HUES64 (cell line): ENCODE measurements around the gene TRDN. TPM values are rescaled to one million over a fixed set of nuclear protein-coding genes. Genes with fewer than 3 reads are reported as not detected.

Experiments
- H3K27ac ChIP-seq: 2 replicates; pipeline ENCODE4 v1.7.0; 2013; ENCODE audit warnings: low read depth, low read length, inconsistent platforms
- H3K27me3 ChIP-seq: 2 replicates; pipeline ENCODE4 v1.6.1; 2013; ENCODE audit warnings: mild to moderate bottlenecking, low read length; ENCODE audit not compliant: insufficient read depth
- H3K36me3 ChIP-seq: 2 replicates; pipeline ENCODE4 v1.6.1; 2013; ENCODE audit warnings: mild to moderate bottlenecking, low read length; ENCODE audit not compliant: insufficient read depth
- H3K4me1 ChIP-seq: 2 replicates; pipeline ENCODE4 v1.6.1; 2013; ENCODE audit warnings: mild to moderate bottlenecking, low read length, moderate library complexity; ENCODE audit not compliant: insufficient read depth
- H3K4me3 ChIP-seq: 2 replicates; pipeline ENCODE4 v1.5.1; 2013; ENCODE audit warnings: mild to moderate bottlenecking, low read length, moderate library complexity
- H3K9ac ChIP-seq: 2 replicates; pipeline ENCODE4 v1.6.1; 2013; ENCODE audit warnings: mild to moderate bottlenecking, low read depth, low read length
- H3K9me3 ChIP-seq: 2 replicates; pipeline ENCODE4 v1.6.1; 2013; ENCODE audit warnings: low read depth, low read length; ENCODE audit not compliant: insufficient read depth
- WGBS: fragments of 150-250, 120-280 bp; methylation state at CpG from one replicate; pipeline ENCODE4 v1.1.7; 2013; ENCODE audit warnings: missing lambda C conversion rate; 5-methylcytosine and 5-hydroxymethylcytosine counted together
- polyA plus RNA-seq, 2 experiments: library from polyadenylated mRNA; stranded (reverse); fragments of 50-300 nt; gene quantifications; one replicate each; pipeline ENCODE4 v1.2.3, GENCODE V29; 2013

The TRDN gene, protein sequence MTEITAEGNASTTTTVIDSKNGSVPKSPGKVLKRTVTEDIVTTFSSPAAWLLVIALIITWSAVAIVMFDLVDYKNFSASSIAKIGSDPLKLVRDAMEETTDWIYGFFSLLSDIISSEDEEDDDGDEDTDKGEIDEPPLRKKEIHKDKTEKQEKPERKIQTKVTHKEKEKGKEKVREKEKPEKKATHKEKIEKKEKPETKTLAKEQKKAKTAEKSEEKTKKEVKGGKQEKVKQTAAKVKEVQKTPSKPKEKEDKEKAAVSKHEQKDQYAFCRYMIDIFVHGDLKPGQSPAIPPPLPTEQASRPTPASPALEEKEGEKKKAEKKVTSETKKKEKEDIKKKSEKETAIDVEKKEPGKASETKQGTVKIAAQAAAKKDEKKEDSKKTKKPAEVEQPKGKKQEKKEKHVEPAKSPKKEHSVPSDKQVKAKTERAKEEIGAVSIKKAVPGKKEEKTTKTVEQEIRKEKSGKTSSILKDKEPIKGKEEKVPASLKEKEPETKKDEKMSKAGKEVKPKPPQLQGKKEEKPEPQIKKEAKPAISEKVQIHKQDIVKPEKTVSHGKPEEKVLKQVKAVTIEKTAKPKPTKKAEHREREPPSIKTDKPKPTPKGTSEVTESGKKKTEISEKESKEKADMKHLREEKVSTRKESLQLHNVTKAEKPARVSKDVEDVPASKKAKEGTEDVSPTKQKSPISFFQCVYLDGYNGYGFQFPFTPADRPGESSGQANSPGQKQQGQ
- 4.2 TPM for polyA plus RNA-seq (2013, experiment 1 of 2)
- 6.5 TPM for polyA plus RNA-seq (2013, experiment 2 of 2)

GRCh38 chr6:123636782-123637181 is at the start of gene TRDN:
TRDN (minus strand) TSS chr6:123636950; CDS start chr6:123636775, 175 bp downstream.
- Histone ChIP-seq H3K36me3 (no peaks in the 10 kb centered on the region), H3K9ac (no peak within 1 kb of the TSS), H3K4me3 (no peak within 1 kb of the TSS), H3K4me1 (peaks cover 18% of the 10 kb centered on the region; the same call in 1 of the 2 replicates), H3K27ac (peak within 1 kb of the TSS; percentile 21; the same call in 1 of the 2 replicates), H3K9me3 (no peaks in the 10 kb centered on the region), H3K27me3 (no peaks in the 10 kb centered on the region)
- 73% methylated on average over 3 of the region's 3 CpGs for WGBS

DNA sequence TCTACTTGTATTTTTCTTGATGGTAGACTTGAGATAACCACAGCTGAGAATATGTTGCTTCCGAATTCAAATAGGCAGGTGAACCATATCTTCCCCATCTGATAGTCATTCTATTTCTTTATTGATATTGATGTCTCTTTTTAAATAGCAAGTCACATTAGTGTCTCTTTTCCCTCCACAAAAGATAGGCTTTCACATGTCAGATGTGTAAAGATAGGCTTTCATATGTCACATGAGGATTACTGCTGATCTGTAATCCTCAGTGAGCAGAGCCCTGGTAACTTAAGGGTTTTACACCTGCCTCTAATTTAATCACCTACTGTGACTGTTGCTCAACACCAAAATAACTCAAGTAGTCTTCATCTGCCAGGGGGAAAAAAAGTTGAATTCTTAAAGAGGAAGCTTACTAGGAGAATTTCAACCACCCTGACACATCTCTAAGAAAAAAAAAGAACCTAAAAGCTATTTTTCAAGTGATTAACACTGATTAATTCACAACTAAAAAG is 45.3 kb upstream of the TRDN start:
- no peak overlapping the region for H3K9ac ChIP-seq
- H3K36me3 ChIP-seq: no peaks in the 10 kb centered on the region
- H3K4me1 ChIP-seq: peaks cover 6% of the 10 kb centered on the region; the same call in 1 of the 2 replicates
- H3K9me3 ChIP-seq: no peaks in the 10 kb centered on the region
- no peak overlapping the region for H3K4me3 ChIP-seq
- H3K27ac ChIP-seq: no peak overlapping the region
- H3K27me3 ChIP-seq: no peaks in the 10 kb centered on the region
- WGBS: 83% methylated on average over 1 of the region's 1 CpG

DNA sequence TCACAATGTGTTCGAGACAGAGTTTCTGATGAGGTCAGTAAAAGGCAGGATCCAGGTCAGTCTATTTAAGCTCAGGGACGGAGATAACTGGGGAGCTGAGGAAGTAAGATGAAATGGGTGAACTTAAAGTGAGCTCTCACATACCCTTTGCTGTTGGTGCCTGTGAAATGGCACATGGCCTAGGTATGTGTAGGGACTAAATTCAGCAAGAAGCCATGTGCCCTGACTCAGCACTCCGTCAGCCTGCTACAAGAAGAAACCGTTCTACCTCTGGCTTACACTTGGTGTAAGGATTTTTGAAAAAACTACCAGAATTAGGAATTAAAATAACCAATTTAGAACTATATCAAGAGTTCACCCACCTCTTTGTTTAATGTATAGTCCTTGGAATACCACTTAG is 41.1 kb upstream of the TRDN start:
- Histone ChIP-seq H3K27ac (no peak overlapping the region), H3K4me1 (peaks cover 6% of the 10 kb centered on the region; the same call in 1 of the 2 replicates), H3K27me3 (no peaks in the 10 kb centered on the region), H3K9me3 (peaks cover 10% of the 10 kb centered on the region; the same call in 1 of the 2 replicates), H3K36me3 (no peaks in the 10 kb centered on the region), H3K4me3 (no peak overlapping the region), H3K9ac (no peak overlapping the region)
- WGBS: 94% methylated on average over 4 of the region's 4 CpGs

- Histone ChIP-seq H3K9ac (no peak overlapping the region), H3K36me3 (no peaks in the 10 kb centered on the region), H3K27ac (no peak overlapping the region), H3K27me3 (no peaks in the 10 kb centered on the region), H3K4me1 (peaks cover 1% of the 10 kb centered on the region; the same call in 1 of the 2 replicates), H3K9me3 (peaks cover 10% of the 10 kb centered on the region; the same call in 1 of the 2 replicates), H3K4me3 (no peak overlapping the region)
- 92% methylated on average over 1 of the region's 1 CpG for WGBS
These were observed 40.0 kb upstream of the TRDN start for GRCh38 chr6:123676793-123677192.

DNA sequence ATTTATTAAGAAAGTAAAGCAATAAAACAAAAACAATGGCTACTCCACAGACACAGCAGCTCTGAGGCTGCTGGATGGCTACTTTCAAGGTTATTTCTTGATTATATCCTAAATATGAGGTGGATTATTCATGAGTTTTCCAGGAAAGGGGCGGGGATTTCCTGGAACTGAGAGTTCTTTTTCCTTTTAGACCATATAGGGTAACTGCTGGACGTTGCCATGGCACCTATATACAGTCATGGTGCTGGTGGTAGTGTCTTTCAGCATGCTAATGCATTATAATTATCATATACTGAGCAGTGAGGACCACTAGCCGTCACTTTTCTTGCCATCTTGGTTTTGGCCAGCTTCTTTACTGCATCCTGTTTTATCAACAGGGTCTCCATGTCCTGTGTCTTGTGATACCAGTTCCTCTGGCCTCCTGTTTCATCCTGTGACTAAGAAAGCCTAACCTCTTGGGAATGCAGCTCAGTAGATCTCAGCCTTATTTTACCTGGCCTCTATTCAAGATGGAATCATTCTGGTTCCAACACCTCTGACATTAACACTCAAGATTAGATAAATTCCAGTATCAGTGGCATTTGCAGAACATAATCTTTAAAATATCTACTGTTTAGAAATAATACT is 32.3 kb upstream of the TRDN start:
- no peaks in the 10 kb centered on the region for H3K9me3 ChIP-seq

GRCh38 chr6:123668063-123668462 is 31.3 kb upstream of the TRDN start:
- 79% methylated on average over 5 of the region's 6 CpGs for WGBS

More for the DNA sequence above, 32.3 kb upstream of the TRDN start:
- WGBS: 92% methylated on average over 3 of the region's 3 CpGs
- Histone ChIP-seq H3K9ac (no peak overlapping the region), H3K36me3 (no peaks in the 10 kb centered on the region), H3K27me3 (no peaks in the 10 kb centered on the region), H3K4me1 (peaks cover 7% of the 10 kb centered on the region), H3K4me3 (no peak overlapping the region), H3K27ac (no peak overlapping the region)

DNA sequence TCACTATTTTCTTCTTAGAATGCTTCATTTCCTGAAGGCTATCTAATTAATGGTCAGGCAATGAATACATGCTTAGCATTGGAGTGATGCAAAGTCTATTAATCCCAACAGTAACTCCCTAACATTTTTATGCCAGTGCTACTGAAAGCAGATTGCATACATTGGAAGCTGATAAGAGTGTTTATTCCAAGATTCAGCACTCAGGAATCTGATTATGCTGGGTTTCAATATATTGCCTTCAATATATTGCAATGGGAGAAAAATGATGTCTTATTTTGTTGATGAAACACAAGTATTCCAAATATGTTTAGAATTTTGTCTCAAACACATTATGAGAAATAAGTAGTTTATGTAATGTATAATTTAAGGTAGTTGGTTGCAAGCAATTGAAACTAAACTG is 26.7 kb upstream of the TRDN start:
- Histone ChIP-seq H3K4me1 (peaks cover 8% of the 10 kb centered on the region), H3K27ac (no peak overlapping the region), H3K27me3 (no peaks in the 10 kb centered on the region), H3K4me3 (no peak overlapping the region), H3K9me3 (no peaks in the 10 kb centered on the region), H3K9ac (no peak overlapping the region), H3K36me3 (no peaks in the 10 kb centered on the region)

More at GRCh38 chr6:123668063-123668462, 31.3 kb upstream of the TRDN start:
- Histone ChIP-seq H3K27me3 (no peaks in the 10 kb centered on the region), H3K27ac (no peak overlapping the region), H3K4me3 (no peak overlapping the region), H3K4me1 (peaks cover 10% of the 10 kb centered on the region), H3K36me3 (no peaks in the 10 kb centered on the region), H3K9me3 (no peaks in the 10 kb centered on the region), H3K9ac (no peak overlapping the region)

DNA sequence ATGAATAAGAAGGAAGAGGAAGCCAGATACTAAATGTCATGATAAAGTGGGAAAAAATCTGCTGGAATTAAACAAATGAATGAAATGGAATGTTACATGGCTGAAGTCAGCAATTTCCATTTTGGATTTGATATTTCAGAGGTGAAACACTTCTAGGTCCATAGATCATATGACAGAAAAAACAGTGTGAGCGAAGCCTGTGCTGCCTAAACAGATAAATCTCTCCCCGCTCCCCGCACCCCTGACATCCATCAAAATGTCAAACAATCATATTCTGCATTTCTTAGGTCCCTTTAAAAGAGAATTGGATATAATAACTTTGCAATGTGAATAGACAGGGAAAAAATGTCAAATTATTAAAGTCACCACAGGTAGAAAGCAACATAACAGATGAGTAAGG is 26.0 kb upstream of the TRDN start:
- Histone ChIP-seq H3K9ac (no peak overlapping the region), H3K27me3 (no peaks in the 10 kb centered on the region), H3K27ac (no peak overlapping the region), H3K4me3 (no peak overlapping the region), H3K9me3 (no peaks in the 10 kb centered on the region), H3K4me1 (peaks cover 5% of the 10 kb centered on the region; the same call in 1 of the 2 replicates), H3K36me3 (no peaks in the 10 kb centered on the region)
- WGBS: 97% methylated on average over 3 of the region's 3 CpGs

DNA sequence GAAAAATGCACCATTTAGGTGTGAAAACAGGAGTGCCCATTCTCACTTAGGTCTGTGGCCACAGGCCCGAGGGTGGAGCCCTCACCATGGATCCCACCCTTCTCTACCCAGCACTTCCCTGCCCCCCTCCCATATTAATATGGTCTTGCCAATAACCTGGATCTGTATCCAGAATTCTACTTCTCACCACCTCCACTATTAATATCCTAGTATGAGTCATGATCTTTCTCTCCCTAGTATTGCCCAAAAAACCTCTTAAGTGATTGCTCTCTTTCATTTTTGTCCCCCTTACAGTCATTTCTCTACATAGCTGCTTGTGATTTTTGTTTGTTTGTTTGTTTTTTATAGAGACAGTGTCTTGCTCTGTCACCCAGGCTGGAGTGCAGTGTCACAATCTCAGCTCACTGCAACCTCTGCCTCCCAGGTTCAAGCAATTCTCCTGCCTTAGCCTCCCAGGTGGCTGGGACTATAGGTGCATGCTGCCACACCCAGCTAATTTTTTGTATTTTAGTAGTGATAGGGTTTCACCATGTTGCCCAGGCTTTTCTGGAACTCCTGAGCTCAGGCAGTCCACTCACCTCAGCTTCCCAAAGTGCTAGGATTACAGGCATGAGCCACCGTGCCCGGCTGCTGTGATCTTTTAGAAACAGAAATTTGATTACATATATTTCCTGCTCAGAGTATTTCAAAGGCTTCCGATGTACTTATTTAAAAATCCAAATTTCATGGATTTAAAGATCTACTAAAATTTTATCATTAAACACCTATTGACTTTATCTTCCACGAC is 24.5 kb upstream of the TRDN start:
- Histone ChIP-seq H3K9me3 (no peaks in the 10 kb centered on the region), H3K27ac (no peak overlapping the region), H3K4me3 (no peak overlapping the region), H3K9ac (no peak overlapping the region), H3K36me3 (no peaks in the 10 kb centered on the region), H3K27me3 (no peaks in the 10 kb centered on the region), H3K4me1 (peaks cover 5% of the 10 kb centered on the region; the same call in 1 of the 2 replicates)
- WGBS: 97% methylated on average over 5 of the region's 5 CpGs

DNA sequence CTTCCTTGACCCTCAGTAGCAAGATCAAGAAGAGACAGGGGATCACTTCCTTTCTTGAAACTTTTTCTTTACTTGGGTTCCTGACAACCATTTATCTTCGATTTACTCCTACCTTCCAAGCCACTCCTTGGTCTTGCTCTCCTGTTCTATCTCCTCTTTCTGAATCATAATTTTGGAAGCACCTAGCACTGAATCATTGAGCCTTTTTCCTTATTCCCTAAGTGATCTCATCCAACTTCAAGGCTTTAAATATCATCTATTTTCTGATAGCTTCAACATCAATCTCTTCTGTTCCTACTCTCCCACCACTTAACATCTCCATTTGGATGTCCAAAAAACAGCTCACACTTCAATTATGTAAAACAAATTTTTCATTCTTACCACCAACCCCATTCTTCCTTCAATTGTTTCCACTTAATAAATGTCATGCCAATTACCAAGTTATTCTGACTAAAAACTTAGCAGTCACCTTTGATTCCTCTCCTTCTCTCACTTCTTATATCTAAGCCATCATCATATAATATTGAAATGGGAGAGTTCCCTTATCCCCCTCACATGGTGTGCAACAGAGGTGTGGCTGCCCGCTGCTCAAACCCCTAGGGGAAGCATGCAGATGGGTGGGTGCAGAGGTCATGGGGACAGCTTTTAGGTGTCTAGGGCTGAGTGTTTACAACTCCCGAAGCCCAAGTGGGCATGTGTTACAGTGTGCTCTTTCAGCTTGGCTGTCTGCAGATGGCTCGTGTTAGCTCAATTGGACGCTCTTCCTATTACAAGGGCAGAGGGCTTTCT is 23.4 kb upstream of the TRDN start:
- Histone ChIP-seq H3K27ac (no peak overlapping the region), H3K9ac (no peak overlapping the region), H3K4me3 (no peak overlapping the region), H3K27me3 (no peaks in the 10 kb centered on the region), H3K36me3 (no peaks in the 10 kb centered on the region), H3K9me3 (no peaks in the 10 kb centered on the region), H3K4me1 (peaks cover 5% of the 10 kb centered on the region; the same call in 1 of the 2 replicates)
- 95% methylated on average over 5 of the region's 5 CpGs for WGBS
